ENCODE measurements around the gene UFL1. TPM values are rescaled to one million over a fixed set of nuclear protein-coding genes. Genes with fewer than 3 reads are reported as not detected.

UFL1 gene
- total RNA-seq, 1 experiment from 2014 or later: 12.7 TPM

DNA sequence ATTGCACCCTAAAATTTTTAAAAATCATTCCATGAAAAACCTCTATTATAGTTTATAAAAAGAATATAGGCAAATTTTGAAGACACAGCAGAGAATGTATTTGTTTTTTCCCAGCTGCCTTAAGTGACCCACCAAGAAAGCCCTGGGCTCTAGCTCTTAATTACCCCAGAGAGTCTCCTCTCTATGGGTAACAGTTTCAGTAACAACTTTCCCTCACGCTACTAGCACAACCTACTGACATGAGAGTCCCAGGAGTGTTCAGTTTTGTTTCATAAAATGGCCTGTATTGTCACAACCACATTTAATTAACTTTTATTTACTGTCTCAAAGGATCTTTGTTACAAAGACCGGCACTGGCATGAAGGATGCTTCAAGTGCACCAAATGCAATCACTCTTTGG, 82.8 kb downstream of the UFL1 start:
- H3T11ph ChIP-seq (ENCODE audit: low read length): no peak overlapping the region

More for the DNA sequence above, 82.8 kb downstream of the UFL1 start:
- Histone ChIP-seq H3K4ac (ENCODE audit: low read depth, low read length) (no peak overlapping the region), H2BK20ac (ENCODE audit: low read depth, low read length, poor library complexity, severe bottlenecking) (no peak overlapping the region), H3K56ac (ENCODE audit: insufficient read length, low read depth, low read length) (no peak overlapping the region), H3K9ac (ENCODE audit: extremely low read depth, insufficient read length, low read length) (no peak overlapping the region), H2BK12ac (ENCODE audit: insufficient read length, low read depth, low read length) (no peak overlapping the region), H3K23ac (ENCODE audit: insufficient read length, low read depth, low read length) (no peak overlapping the region), H3K14ac (ENCODE audit: insufficient read depth, low read length) (no peak overlapping the region), H2AFZ (ENCODE audit: low read length) (no peak overlapping the region), H4K20me1 (ENCODE audit: control insufficient read depth, insufficient read depth, insufficient read length) (no peaks in the 10 kb centered on the region), H3K4me2 (ENCODE audit: insufficient read depth, insufficient read length, low read length) (no peak overlapping the region), H3K79me1 (ENCODE audit: insufficient read depth, low read depth, low read length, poor library complexity, severe bottlenecking) (no peaks in the 10 kb centered on the region), H4K5ac (ENCODE audit: insufficient read length, low read depth, low read length) (no peak overlapping the region), H2BK15ac (ENCODE audit: low read depth, low read length) (no peak overlapping the region), H2BK5ac (ENCODE audit: insufficient read length, low read length) (no peak overlapping the region), H3K27me3 (ENCODE audit: insufficient read depth, low read length) (no peaks in the 10 kb centered on the region), H4K91ac (ENCODE audit: insufficient read length, low read depth, low read length) (no peak overlapping the region), H2AK5ac (ENCODE audit: insufficient read length, low read length) (no peak overlapping the region), H3K18ac (ENCODE audit: insufficient read length, low read depth, low read length) (no peak overlapping the region), H3K4me1 (ENCODE audit: insufficient read depth, low read length) (no peaks in the 10 kb centered on the region), H2BK120ac (ENCODE audit: low read depth, low read length, poor library complexity, severe bottlenecking) (no peak overlapping the region), H3K27ac (ENCODE audit: insufficient read length, low read depth, low read length) (no peak overlapping the region), H3K23me2 (ENCODE audit: insufficient read length, low read depth, low read length, poor library complexity, severe bottlenecking) (no peaks in the 10 kb centered on the region), H4K8ac (replicated peaks; ENCODE audit: insufficient read length, low read depth, low read length) (no peak overlapping the region), H3K79me2 (ENCODE audit: insufficient read depth, low read length) (no peaks in the 10 kb centered on the region), H3K9me3 (ENCODE audit: control insufficient read depth, low read depth, low read length) (no peaks in the 10 kb centered on the region)
- no CpG with 5 or more reads among the region's 2 CpGs for WGBS (ENCODE audit: extremely low coverage, insufficient read length, low lambda C conversion rate)
- TF ChIP-seq, protein P1, sequence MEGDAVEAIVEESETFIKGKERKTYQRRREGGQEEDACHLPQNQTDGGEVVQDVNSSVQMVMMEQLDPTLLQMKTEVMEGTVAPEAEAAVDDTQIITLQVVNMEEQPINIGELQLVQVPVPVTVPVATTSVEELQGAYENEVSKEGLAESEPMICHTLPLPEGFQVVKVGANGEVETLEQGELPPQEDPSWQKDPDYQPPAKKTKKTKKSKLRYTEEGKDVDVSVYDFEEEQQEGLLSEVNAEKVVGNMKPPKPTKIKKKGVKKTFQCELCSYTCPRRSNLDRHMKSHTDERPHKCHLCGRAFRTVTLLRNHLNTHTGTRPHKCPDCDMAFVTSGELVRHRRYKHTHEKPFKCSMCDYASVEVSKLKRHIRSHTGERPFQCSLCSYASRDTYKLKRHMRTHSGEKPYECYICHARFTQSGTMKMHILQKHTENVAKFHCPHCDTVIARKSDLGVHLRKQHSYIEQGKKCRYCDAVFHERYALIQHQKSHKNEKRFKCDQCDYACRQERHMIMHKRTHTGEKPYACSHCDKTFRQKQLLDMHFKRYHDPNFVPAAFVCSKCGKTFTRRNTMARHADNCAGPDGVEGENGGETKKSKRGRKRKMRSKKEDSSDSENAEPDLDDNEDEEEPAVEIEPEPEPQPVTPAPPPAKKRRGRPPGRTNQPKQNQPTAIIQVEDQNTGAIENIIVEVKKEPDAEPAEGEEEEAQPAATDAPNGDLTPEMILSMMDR (conservative IDR thresholded peaks at IDR 0.05): no peak
- Mint-ChIP-seq H3K36me3 (ENCODE audit: insufficient read depth in 1 of 3, low read depth in 3 of 3) (no peaks in the 10 kb centered on the region), H3K4me3 (no peak overlapping the region), H3K9me3 (no peaks in the 10 kb centered on the region), H3K27me3 (ENCODE audit: low read depth) (no peaks in the 10 kb centered on the region), H3K4me1 (peaks cover 3 to 6% of the 10 kb centered on the region in 2 experiments; a peak in 3 of 4 replicates), H3K27ac (peak overlapping the region in 1 of 3 experiments; percentile 7; a peak in 1 of 7 replicates)
- no peak for DNase-seq

Other genes starting within 250 kb of the UFL1 start
- not detected in 2 replicates for gene FHL5, start 41.3 kb downstream of the UFL1 start, total RNA-seq (2021)